GM23338 (cell line): Measurements from ENCODE around the gene FIGN. TPM values are rescaled to one million over a fixed set of nuclear protein-coding genes. Genes with fewer than 3 reads are reported as not detected.

Experiments used
- ATAC-seq: fragments of 200-7000 bp; cut with Tn5 transposase; 3 replicates; pipeline ENCODE4 v1.9.1; 2020
- DNase-seq: peaks from one replicate; pipeline ENCODE4 v3.0.0-alpha.2; 2015; ENCODE audit warnings: low spot score
- H2AFZ ChIP-seq: fragments of 200-600 bp; sonication (generic); 2 replicates; pipeline ENCODE4 v1.8.0; 2016; ENCODE audit warnings: antibody characterized with exemption, mild to moderate bottlenecking, moderate library complexity
- H3F3A ChIP-seq: fragments of 200-600 bp; sonication (generic); replicated peaks from 2 replicates; pipeline ENCODE4 v1.8.0; 2017; ENCODE audit warnings: antibody characterized with exemption, mixed run types, low read depth
- H3K27ac ChIP-seq: fragments of 200-600 bp; sonication (generic); 2 replicates; pipeline ENCODE4 v1.6.1; 2016; ENCODE audit warnings: low read depth
- H3K27me3 ChIP-seq: fragments of 200-600 bp; sonication (generic); 2 replicates; pipeline ENCODE4 v1.8.0; 2016; ENCODE audit warnings: mild to moderate bottlenecking, mixed run types, moderate library complexity; ENCODE audit not compliant: insufficient read depth
- H3K36me3 ChIP-seq: fragments of 200-600 bp; sonication (generic); 2 replicates; pipeline ENCODE4 v1.8.0; 2016; ENCODE audit warnings: mild to moderate bottlenecking; ENCODE audit not compliant: insufficient read depth
- H3K4me1 ChIP-seq: fragments of 200-600 bp; sonication (generic); 2 replicates; pipeline ENCODE4 v1.8.0; 2016; ENCODE audit warnings: mild to moderate bottlenecking, moderate library complexity; ENCODE audit not compliant: insufficient read depth
- H3K4me2 ChIP-seq: fragments of 200-600 bp; sonication (generic); 2 replicates; pipeline ENCODE4 v1.7.1; 2017; ENCODE audit warnings: mixed run types
- H3K4me3 ChIP-seq: fragments of 200-600 bp; sonication (generic); 2 replicates; pipeline ENCODE4 v1.6.1; 2016; ENCODE audit warnings: mixed run types
- H3K79me2 ChIP-seq: fragments of 200-600 bp; sonication (generic); replicated peaks from 2 replicates; pipeline ENCODE4 v1.8.0; 2017; ENCODE audit warnings: mild to moderate bottlenecking; ENCODE audit not compliant: insufficient read depth
- H3K9me2 ChIP-seq: fragments of 200-600 bp; sonication (generic); 2 replicates; pipeline ENCODE4 v1.8.0; 2017; ENCODE audit not compliant: insufficient read depth
- H4K20me1 ChIP-seq: fragments of 200-600 bp; sonication (generic); replicated peaks from 2 replicates; pipeline ENCODE4 v1.8.0; 2017; ENCODE audit warnings: mild to moderate bottlenecking; ENCODE audit not compliant: insufficient read depth
- H3K27ac Mint-ChIP-seq: 2 replicates; pipeline ENCODE4 v1.8.0; 2020; ENCODE audit warnings: inconsistent platforms, mild to moderate bottlenecking, moderate library complexity, mixed read lengths
- H3K27me3 Mint-ChIP-seq: 3 replicates; pipeline ENCODE4 v1.8.0; 2022; ENCODE audit warnings: low read depth, mild to moderate bottlenecking, moderate library complexity, mixed read lengths, inconsistent platforms; ENCODE audit not compliant: insufficient read depth, poor library complexity
- H3K36me3 Mint-ChIP-seq: 3 replicates; pipeline ENCODE4 v1.8.0; 2021; ENCODE audit warnings: low read depth, mild to moderate bottlenecking, inconsistent platforms, moderate library complexity, mixed read lengths
- H3K4me1 Mint-ChIP-seq: 3 replicates; pipeline ENCODE4 v1.8.0; 2020; ENCODE audit warnings: mild to moderate bottlenecking, inconsistent platforms, mixed read lengths
- H3K4me3 Mint-ChIP-seq: 3 replicates; pipeline ENCODE4 v1.8.0; 2021; ENCODE audit warnings: moderate library complexity, mild to moderate bottlenecking, inconsistent platforms, mixed read lengths
- H3K9me3 Mint-ChIP-seq: 3 replicates; pipeline ENCODE4 v1.8.0; 2020; ENCODE audit warnings: moderate library complexity, mild to moderate bottlenecking, inconsistent platforms, mixed read lengths
- CREB1 ChIP-seq: fragments of 250-450 bp; sonication (Bioruptor Pico); IDR thresholded peaks from 2 replicates; pipeline ENCODE4 v1.5.0; 2020; ENCODE audit warnings: low read depth, mild to moderate bottlenecking, moderate library complexity
- EZH2phosphoT487 ChIP-seq: fragments of 200-600 bp; sonication (generic); IDR thresholded peaks from one replicate; pipeline ENCODE4 v1.8.1; 2018; ENCODE audit warnings: antibody characterized with exemption; ENCODE audit not compliant: unreplicated experiment
- JUNB ChIP-seq: IDR thresholded peaks from one replicate; pipeline ENCODE4 v1.6.1; 2016; ENCODE audit warnings: antibody characterized with exemption; ENCODE audit not compliant: unreplicated experiment
- NANOG ChIP-seq: IDR thresholded peaks from 2 replicates; pipeline ENCODE4 v1.6.1; 2016; ENCODE audit warnings: antibody characterized with exemption, borderline replicate concordance
- POLR2AphosphoS5 ChIP-seq: IDR thresholded peaks from 2 replicates; pipeline ENCODE4 v1.6.1; 2016; ENCODE audit warnings: antibody characterized with exemption, low read depth
- STAT1 ChIP-seq: IDR thresholded peaks from one replicate; pipeline ENCODE4 v1.6.1; 2016; ENCODE audit warnings: antibody characterized with exemption; ENCODE audit not compliant: unreplicated experiment
- ZNF114 ChIP-seq: fragments of 250-450 bp; sonication (Bioruptor Pico); IDR thresholded peaks from 2 replicates; pipeline ENCODE4 v1.5.0; 2020; ENCODE audit warnings: mild to moderate bottlenecking, moderate library complexity
- ZNF331 ChIP-seq: fragments of 250-450 bp; sonication (Bioruptor Pico); IDR thresholded peaks from 2 replicates; pipeline ENCODE4 v1.5.0; 2020; ENCODE audit warnings: low read depth, mild to moderate bottlenecking, moderate library complexity
- polyA plus RNA-seq: library from polyadenylated mRNA; unstranded; fragments of >200 nt; fragmentation: Nextera tagmentation; extraction: Ambion mirVana; gene quantifications from 2 replicates; pipeline ENCODE4 v1.2.1, GENCODE V29; 2016
- total RNA-seq: library from RNA; depleted of rRNA; stranded (reverse); fragments of >200 nt; shearing (Covaris generic); gene quantifications from 2 replicates; pipeline ENCODE4 v1.2.3, GENCODE V29; 2014
- TF ChIP-seq, protein P1 (sequence below), 2 experiments: fragments of 200-600 bp in 1 of 2; sonication (generic) in 1 of 2; conservative IDR thresholded peaks; 2 replicates each; pipeline versions ENCODE4 v1.5.1 to v1.6.1; 2016 to 2017; ENCODE audit warnings: antibody characterized with exemption in 2 of 2, low read depth in 2 of 2, mild to moderate bottlenecking in 2 of 2, moderate library complexity in 1 of 2
- TF ChIP-seq, protein P2 (sequence below): IDR thresholded peaks from one replicate; pipeline ENCODE4 v1.6.1; 2018; ENCODE audit warnings: antibody characterized with exemption; ENCODE audit not compliant: unreplicated experiment

Gene FIGN
- total and polyA plus RNA-seq, 2 experiments from 2014 or later: 17.2 to 23.6 TPM

DNA sequence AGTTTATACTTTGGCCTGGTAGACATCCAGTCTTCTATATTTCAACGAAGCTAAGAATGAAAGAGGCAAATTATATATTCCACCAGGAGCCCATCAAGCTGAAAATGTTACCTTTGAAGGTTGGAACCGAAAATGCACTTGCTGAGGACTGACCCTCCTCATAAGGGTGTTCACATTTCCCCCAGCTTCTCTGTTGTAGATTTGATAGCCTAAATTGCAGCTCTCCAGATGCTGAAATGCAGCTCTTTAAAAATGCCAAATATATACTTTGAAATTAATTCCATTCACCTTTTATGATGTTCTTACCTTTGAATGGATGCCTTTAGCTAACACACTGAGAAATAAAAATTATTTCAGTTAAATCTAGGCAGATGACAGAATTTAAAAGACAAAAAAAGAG, 1.8 kb upstream of the FIGN start:
- Histone ChIP-seq H3K4me3 (peak overlapping the region; percentile 80), H3K27ac (peak overlapping the region; percentile 86; the same call in 1 of the 2 replicates)

GRCh38 chr2:163737190-163737439, 1.3 kb upstream of the FIGN start:
- Histone ChIP-seq H3K9me2 (no peaks in the 10 kb centered on the region), H3K4me2 (peak overlapping the region; percentile 88), H4K20me1 (no peaks in the 10 kb centered on the region), H3K27me3 (no peaks in the 10 kb centered on the region), H3K36me3 (no peaks in the 10 kb centered on the region), H3K4me1 (peaks cover 28% of the 10 kb centered on the region), H3F3A (no peaks in the 10 kb centered on the region), H3K27ac (peak overlapping the region; percentile 86), H3K4me3 (peak overlapping the region; percentile 80), H3K79me2 (peaks cover 34% of the 10 kb centered on the region), H2AFZ (no peak overlapping the region)
- peak; percentile 50 for DNase-seq
- Mint-ChIP-seq H3K4me3 (peak overlapping the region; percentile 91), H3K4me1 (peaks cover 33% of the 10 kb centered on the region), H3K27ac (peak overlapping the region; percentile 91), H3K9me3 (no peaks in the 10 kb centered on the region), H3K36me3 (no peaks in the 10 kb centered on the region), H3K27me3 (peaks cover 5% of the 10 kb centered on the region)
- peak; percentile 11 for ATAC-seq
- no peak for TF ChIP-seq ZNF331
- TF ChIP-seq JUNB: no peak
- no peak for TF ChIP-seq EZH2phosphoT487
- no peak for TF ChIP-seq STAT1
- TF ChIP-seq, protein P1, sequence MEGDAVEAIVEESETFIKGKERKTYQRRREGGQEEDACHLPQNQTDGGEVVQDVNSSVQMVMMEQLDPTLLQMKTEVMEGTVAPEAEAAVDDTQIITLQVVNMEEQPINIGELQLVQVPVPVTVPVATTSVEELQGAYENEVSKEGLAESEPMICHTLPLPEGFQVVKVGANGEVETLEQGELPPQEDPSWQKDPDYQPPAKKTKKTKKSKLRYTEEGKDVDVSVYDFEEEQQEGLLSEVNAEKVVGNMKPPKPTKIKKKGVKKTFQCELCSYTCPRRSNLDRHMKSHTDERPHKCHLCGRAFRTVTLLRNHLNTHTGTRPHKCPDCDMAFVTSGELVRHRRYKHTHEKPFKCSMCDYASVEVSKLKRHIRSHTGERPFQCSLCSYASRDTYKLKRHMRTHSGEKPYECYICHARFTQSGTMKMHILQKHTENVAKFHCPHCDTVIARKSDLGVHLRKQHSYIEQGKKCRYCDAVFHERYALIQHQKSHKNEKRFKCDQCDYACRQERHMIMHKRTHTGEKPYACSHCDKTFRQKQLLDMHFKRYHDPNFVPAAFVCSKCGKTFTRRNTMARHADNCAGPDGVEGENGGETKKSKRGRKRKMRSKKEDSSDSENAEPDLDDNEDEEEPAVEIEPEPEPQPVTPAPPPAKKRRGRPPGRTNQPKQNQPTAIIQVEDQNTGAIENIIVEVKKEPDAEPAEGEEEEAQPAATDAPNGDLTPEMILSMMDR (conservative IDR thresholded peaks at IDR 0.05; ENCODE audit: low read depth in 2 of 2): no peak
- no peak for TF ChIP-seq CREB1
- TF ChIP-seq POLR2AphosphoS5: no peak
- no peak for TF ChIP-seq NANOG
- no peak for TF ChIP-seq ZNF114 (CRISPR knock-in tag)

More for the DNA sequence above, 1.8 kb upstream of the FIGN start:
- no peaks in the 10 kb centered on the region for H3K36me3 Mint-ChIP-seq
- TF ChIP-seq, protein P1 (conservative IDR thresholded peaks at IDR 0.05; ENCODE audit: low read depth in 2 of 2): no peak
- TF ChIP-seq, protein P2, sequence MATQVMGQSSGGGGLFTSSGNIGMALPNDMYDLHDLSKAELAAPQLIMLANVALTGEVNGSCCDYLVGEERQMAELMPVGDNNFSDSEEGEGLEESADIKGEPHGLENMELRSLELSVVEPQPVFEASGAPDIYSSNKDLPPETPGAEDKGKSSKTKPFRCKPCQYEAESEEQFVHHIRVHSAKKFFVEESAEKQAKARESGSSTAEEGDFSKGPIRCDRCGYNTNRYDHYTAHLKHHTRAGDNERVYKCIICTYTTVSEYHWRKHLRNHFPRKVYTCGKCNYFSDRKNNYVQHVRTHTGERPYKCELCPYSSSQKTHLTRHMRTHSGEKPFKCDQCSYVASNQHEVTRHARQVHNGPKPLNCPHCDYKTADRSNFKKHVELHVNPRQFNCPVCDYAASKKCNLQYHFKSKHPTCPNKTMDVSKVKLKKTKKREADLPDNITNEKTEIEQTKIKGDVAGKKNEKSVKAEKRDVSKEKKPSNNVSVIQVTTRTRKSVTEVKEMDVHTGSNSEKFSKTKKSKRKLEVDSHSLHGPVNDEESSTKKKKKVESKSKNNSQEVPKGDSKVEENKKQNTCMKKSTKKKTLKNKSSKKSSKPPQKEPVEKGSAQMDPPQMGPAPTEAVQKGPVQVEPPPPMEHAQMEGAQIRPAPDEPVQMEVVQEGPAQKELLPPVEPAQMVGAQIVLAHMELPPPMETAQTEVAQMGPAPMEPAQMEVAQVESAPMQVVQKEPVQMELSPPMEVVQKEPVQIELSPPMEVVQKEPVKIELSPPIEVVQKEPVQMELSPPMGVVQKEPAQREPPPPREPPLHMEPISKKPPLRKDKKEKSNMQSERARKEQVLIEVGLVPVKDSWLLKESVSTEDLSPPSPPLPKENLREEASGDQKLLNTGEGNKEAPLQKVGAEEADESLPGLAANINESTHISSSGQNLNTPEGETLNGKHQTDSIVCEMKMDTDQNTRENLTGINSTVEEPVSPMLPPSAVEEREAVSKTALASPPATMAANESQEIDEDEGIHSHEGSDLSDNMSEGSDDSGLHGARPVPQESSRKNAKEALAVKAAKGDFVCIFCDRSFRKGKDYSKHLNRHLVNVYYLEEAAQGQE: no peak
- ATAC-seq (no peak), DNase-seq (no peak)
- Histone ChIP-seq H4K20me1 (no peaks in the 10 kb centered on the region), H3K79me2 (peaks cover 29% of the 10 kb centered on the region), H3K9me2 (no peaks in the 10 kb centered on the region), H3K4me1 (peaks cover 27% of the 10 kb centered on the region), H3K27me3 (no peaks in the 10 kb centered on the region), H3F3A (no peaks in the 10 kb centered on the region), H3K36me3 (no peaks in the 10 kb centered on the region), H2AFZ (no peak overlapping the region), H3K4me2 (peak overlapping the region; percentile 88)
- H3K27me3 Mint-ChIP-seq: peaks cover 5% of the 10 kb centered on the region
- no peaks in the 10 kb centered on the region for H3K9me3 Mint-ChIP-seq
- peak overlapping the region; percentile 91 for H3K4me3 Mint-ChIP-seq
- H3K27ac Mint-ChIP-seq: no peak overlapping the region
- peaks cover 30% of the 10 kb centered on the region for H3K4me1 Mint-ChIP-seq
